Measurements from ENCODE around the gene PRDM16. TPM values are rescaled to one million over a fixed set of nuclear protein-coding genes. Genes with fewer than 3 reads are reported as not detected.

PRDM16 gene
- total and polyA plus RNA-seq, 2 of the 8 experiments (the other 6 are each of a cell fraction or from before 2014, with no cell fraction given) = 0.39 to 0.43 TPM

- DNase-seq (ENCODE audit: low read depth in 1 of 2, low spot score in 2 of 2) = no peak
- no peak overlapping the region for H2AFZ ChIP-seq (ENCODE audit: low read length)
- H3K36me3 ChIP-seq (ENCODE audit: control insufficient read depth in 2 of 4, insufficient read depth in 4 of 4, low read length in 3 of 4) = no peaks in the 10 kb centered on the region
- H3K4me3 ChIP-seq (ENCODE audit: extremely low read depth in 1 of 4, insufficient read depth in 2 of 4, low read depth in 3 of 4, low read length in 4 of 4) = no peak overlapping the region
- H3K4me2 ChIP-seq (ENCODE audit: insufficient read depth in 1 of 2, low read depth in 2 of 2, low read length in 2 of 2) = no peak overlapping the region
- peaks cover 3 to 11% (median 8%) of the 10 kb centered on the region in 4 experiments; a peak in 6 of 7 replicates for H3K4me1 ChIP-seq (replicated peaks in 1 of 4; ENCODE audit: control insufficient read depth in 3 of 4, insufficient read depth in 4 of 4, low read length in 3 of 4)
- H3K27ac ChIP-seq (ENCODE audit: low read depth, low read length) = no peak overlapping the region
- no peak overlapping the region for H3K9ac ChIP-seq (replicated peaks in 1 of 4; ENCODE audit: extremely low read depth in 1 of 4, low read depth in 3 of 4, low read length in 3 of 4)
- H3K27me3 ChIP-seq (replicated peaks in 1 of 4; ENCODE audit: control insufficient read depth in 3 of 4, extremely low read depth in 1 of 4, insufficient read depth in 3 of 4, low read length in 3 of 4) = peaks cover 0 to 3% (median 0%) of the 10 kb centered on the region in 4 experiments; a peak in 1 of 7 replicates
- H3K9me3 ChIP-seq (ENCODE audit: insufficient read depth in 2 of 2, low read depth in 1 of 2, low read length in 1 of 2) = no peaks in the 10 kb centered on the region
- peaks cover 8% of the 10 kb centered on the region; the same call in 1 of the 2 replicates for H3K23me2 ChIP-seq (ENCODE audit: low read depth, low read length)
- no peak overlapping the region for H2BK5ac ChIP-seq (ENCODE audit: low read depth, low read length)
- TF ChIP-seq GTF2F1 (IDR thresholded peaks at IDR 0.05; ENCODE audit: borderline replicate concordance, low read depth, low read length) (no peak), SIX5 (IDR thresholded peaks at IDR 0.05; ENCODE audit: low read depth, low read length) (no peak), NANOG (IDR thresholded peaks at IDR 0.05; ENCODE audit: insufficient read depth, low read depth, low read length, poor library complexity, severe bottlenecking) (no peak), EP300 (IDR thresholded peaks at IDR 0.05; ENCODE audit: borderline replicate concordance in 1 of 2, low read depth in 2 of 2, low read length in 2 of 2) (no peak), SIRT6 (IDR thresholded peaks at IDR 0.05; ENCODE audit: low read length) (no peak), NRF1 (IDR thresholded peaks at IDR 0.05; ENCODE audit: low read depth, low read length) (no peak), TBP (IDR thresholded peaks at IDR 0.05; ENCODE audit: low read depth, low read length) (no peak), MAX (IDR thresholded peaks at IDR 0.05) (no peak)
- no peak overlapping the region for H2BK20ac ChIP-seq (ENCODE audit: low read length)
- H3K4ac ChIP-seq (replicated peaks; ENCODE audit: insufficient read length, low read depth, low read length) = no peak overlapping the region
- no peak overlapping the region for H3K23ac ChIP-seq (ENCODE audit: insufficient read length)
- H4K91ac ChIP-seq (replicated peaks; ENCODE audit: insufficient read length, low read length) = no peak overlapping the region
- H3K79me2 ChIP-seq (ENCODE audit: control insufficient read depth in 1 of 2, insufficient read depth in 2 of 2, low read length in 2 of 2) = no peaks in the 10 kb centered on the region
- no peaks in the 10 kb centered on the region for H4K20me1 ChIP-seq (replicated peaks in 1 of 2; ENCODE audit: control insufficient read depth in 1 of 2, insufficient read depth in 2 of 2, low read length in 2 of 2)
- no peak overlapping the region for H3K56ac ChIP-seq (replicated peaks; ENCODE audit: insufficient read length, low read depth, low read length)
- no peak for FAIRE-seq
- H3K79me1 ChIP-seq (ENCODE audit: low read depth, low read length) = no peaks in the 10 kb centered on the region
- H2AK5ac ChIP-seq (ENCODE audit: low read depth, low read length) = no peak overlapping the region
- no peak overlapping the region for H3K18ac ChIP-seq (ENCODE audit: extremely low read depth, low read length)
- no peak overlapping the region; the same call in 1 of the 2 replicates for H4K8ac ChIP-seq (ENCODE audit: extremely low read depth, insufficient read depth, low read length)
- ChIA-PET POLR2A (ENCODE audit: partially characterized antibody) (no interaction called here), CTCF (ENCODE audit: partially characterized antibody) (interaction anchor here (0.6 to 2.8 kb wide), 7 partner anchors 21 to 937 kb away, joined by 3 to 7 read pairs (median 4); no protein-coding TSS in a partner anchor)
- no peak overlapping the region for H2BK120ac ChIP-seq (replicated peaks; ENCODE audit: low read depth, low read length)
- no peak overlapping the region for H4K5ac ChIP-seq (ENCODE audit: insufficient read length, low read depth, low read length)
- no peak overlapping the region for H2BK15ac ChIP-seq (ENCODE audit: low read length)
- H3K14ac ChIP-seq (ENCODE audit: insufficient read length) = no peak overlapping the region
- 93% methylated on average over 11 of the region's 11 CpGs; no CpG with 5 or more reads in 1 of the 2 experiments for WGBS, 2 experiments (ENCODE audit: extremely low coverage in 1 of 2, insufficient coverage in 1 of 2, insufficient read length in 1 of 2, insufficient replicate concordance in 2 of 2, low coverage in 1 of 2, low lambda C conversion rate in 2 of 2, missing lambda C conversion rate in 1 of 2)
- H2BK12ac ChIP-seq (ENCODE audit: low read depth, low read length) = no peak overlapping the region
These were observed 298.4 kb downstream of the PRDM16 start for GRCh38 chr1:3367376-3367775.

Data from H1 (cell line).